Measurements from ENCODE around the gene SPA17.

DNA sequence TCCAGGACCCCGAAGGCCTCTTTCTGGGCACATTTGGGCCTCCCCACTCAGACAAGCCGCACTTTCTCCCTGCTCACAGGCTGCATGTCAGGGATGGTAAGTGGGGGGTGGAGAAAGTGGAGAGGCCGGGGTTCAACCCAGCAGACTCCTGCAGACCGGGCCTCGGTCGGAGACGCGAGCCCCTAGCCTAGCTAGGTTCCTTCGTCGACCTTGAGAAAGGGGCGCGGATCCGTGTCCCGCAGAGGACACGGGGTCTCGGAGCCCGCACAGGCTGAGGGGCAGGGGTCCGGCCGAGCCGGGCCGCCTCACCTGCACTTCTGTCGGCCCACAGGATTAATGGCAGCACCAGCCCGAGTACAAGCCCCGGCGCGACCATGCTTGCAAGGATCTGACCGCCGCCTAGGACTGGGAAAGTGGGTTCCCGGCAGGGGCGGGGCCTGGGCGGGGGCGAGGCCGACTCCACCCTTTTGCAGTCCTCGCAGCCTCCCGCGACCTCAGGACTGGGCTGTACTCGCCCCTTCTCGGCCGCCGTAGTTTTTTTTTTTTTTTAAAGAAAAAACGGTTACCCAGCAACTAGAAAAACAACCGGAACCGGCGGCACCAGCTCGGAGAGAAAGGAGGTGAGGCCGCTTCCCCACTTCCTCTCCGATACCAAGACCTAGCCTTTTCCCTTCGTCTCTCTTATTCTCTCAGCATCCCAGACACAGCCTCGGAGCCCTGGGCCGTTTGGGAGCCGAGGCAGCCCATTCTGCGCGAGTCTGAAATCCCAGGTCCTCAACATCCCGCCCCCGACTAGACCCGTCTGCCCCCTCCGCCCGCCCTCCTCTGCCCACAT lies at the start of gene SPA17, which contains the start of gene SIAE:
- peak; percentile 19 for TF ChIP-seq RAD21 (conservative IDR thresholded peaks at IDR 0.05)
- peak; percentile 44 for TF ChIP-seq POLR2AphosphoS5 (IDR thresholded peaks at IDR 0.05)
- TF ChIP-seq, protein P1, sequence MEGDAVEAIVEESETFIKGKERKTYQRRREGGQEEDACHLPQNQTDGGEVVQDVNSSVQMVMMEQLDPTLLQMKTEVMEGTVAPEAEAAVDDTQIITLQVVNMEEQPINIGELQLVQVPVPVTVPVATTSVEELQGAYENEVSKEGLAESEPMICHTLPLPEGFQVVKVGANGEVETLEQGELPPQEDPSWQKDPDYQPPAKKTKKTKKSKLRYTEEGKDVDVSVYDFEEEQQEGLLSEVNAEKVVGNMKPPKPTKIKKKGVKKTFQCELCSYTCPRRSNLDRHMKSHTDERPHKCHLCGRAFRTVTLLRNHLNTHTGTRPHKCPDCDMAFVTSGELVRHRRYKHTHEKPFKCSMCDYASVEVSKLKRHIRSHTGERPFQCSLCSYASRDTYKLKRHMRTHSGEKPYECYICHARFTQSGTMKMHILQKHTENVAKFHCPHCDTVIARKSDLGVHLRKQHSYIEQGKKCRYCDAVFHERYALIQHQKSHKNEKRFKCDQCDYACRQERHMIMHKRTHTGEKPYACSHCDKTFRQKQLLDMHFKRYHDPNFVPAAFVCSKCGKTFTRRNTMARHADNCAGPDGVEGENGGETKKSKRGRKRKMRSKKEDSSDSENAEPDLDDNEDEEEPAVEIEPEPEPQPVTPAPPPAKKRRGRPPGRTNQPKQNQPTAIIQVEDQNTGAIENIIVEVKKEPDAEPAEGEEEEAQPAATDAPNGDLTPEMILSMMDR (IDR thresholded peaks at IDR 0.05; ENCODE audit: poor library complexity, severe bottlenecking): no peak
